ENCODE measurements around the gene ZNF836. TPM values are rescaled to one million over a fixed set of nuclear protein-coding genes. Genes with fewer than 3 reads are reported as not detected.

ZNF836 gene
- total RNA-seq = 3.3 and 4.2 TPM in 2 replicates

DNA sequence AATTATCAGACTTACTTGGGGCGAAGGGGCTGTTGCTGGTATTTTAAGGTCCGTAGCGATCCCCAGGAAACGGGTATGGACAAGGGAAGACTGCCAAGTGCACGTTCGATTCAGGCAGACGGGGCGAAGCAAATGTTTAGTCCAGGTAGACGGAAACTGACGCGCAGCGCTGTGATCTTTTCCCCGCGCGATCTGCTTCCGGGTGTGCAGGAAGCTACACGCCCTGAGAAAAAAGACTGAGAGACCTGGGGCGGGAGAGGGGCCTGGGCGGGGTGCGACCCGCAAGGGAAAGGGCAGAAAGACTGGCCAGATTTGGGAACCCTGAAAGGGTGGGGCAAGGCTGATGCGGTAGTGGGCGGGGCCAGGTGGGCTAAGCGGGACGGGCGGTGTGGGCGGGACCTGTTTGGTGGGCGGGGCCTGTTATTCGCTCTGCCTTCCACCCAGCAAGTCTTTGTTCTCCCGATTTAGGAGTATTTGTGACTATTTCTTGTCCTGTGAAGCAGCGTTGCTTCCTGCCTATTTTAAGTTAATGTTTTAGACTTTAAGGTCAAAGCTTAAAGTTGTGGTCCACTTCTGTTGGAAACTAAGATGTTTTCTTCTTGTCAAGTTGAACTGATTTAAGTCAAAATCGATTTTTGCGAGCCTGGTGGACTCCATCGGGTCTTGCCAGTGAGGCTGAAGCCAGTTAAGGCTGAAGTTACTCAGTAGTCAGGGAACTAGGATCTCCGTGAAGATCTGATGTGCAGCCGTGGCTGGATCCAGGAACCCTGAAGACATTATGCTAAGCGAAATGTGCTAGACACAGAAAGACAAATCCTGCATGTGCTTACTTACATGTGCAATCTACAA, at the start of gene ZNF836:
ZNF836 (minus strand) TSS at position 301 of the 849 bp plus-strand sequence. CDS start 3,549 bp downstream, outside the sequence.

DNA sequence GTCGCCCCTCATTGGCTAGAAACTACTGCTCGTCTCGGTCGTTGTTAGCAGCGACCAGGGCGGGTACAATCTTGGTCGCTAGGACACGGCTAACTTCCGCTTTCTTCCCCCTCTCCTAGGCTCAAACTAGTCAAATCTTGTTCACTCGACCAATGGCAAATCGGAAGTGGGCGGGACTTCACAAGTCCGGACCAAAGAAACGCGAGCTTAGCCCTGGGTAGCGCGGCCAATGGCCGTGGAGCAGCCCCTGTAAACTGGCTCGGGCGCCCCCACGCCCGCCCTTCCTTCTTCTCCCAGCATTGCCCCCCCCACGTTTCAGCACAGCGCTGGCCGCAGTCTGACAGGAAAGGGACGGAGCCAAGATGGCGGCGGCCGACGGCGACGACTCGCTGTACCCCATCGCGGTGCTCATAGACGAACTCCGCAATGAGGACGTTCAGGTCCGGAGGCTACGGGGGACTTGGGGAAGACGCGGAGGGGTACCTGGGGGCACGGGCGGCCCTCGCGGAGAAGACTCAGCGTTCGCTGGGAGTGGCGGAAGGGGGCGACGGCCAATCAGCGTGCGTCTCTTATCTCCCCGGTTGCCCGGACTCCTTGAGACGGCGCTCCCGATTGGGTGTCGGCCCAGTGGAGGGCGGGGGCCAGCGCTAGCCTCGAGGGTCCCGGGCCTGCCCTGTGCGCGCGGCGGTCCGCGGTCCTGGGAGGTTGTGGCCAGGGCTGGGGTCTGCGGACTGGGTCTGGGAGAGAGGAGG, 18.5 kb upstream of the ZNF836 start, which contains the start of gene PPP2R1A:
PPP2R1A (plus strand) TSS at position 318 of the 752 bp plus-strand sequence; CDS start at position 363, 45 bp downstream.

DNA sequence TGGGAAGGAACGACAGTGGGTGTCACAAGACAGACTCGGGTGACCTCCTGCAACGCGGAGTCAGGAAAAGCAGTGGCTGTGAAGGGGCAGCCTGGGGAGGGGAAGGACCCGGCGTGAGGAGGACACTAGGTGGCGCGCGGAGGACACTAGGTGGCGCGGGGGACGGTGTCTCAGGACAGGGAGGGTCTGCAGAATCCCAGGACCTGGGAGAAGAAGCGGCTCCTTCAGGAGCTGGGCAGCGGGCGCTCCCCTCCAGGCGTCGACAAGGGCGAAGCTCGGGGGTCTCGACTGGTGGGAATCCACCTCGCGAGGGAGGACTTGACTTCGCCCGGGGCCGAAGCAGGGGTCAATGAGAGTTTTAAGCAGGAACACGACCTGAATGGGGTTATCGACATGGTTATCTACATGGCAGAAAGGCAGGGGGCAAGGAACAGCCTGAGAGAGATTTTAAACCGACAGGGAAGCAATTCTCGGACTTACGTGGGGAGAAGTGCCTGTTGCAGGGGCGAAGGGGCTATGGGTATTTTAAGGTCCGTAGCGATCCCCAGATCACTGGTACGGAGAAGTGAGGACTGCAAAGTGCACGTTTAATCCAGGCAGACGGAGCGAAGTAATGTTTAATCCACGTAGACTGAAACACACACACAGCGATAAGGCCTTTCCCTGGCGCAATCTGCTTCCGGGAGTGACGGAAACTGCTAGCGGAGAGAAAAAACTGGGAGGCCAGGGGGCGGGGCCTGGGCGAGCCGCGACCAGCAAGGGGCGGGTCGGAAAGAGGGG, 32.0 kb downstream of the ZNF836 start, which contains the start of gene ZNF616:
ZNF616 (minus strand) TSS at position 687 of the 780 bp plus-strand sequence. CDS start 9,426 bp downstream, outside the sequence.

Other genes with a start within 250 kb of the ZNF836 start
- 3.1 TPM in 2 replicates for gene ZNF613, start 244.1 kb downstream of the ZNF836 start, total RNA-seq
- gene ZNF350, start 184.8 kb downstream of the ZNF836 start, total RNA-seq = 3.1 and 4.7 TPM in 2 replicates
- 5.1 and 7.7 TPM in 2 replicates for gene ZNF615, start 163.4 kb downstream of the ZNF836 start, total RNA-seq
- 5.7 and 6.0 TPM in 2 replicates for gene ZNF614, start 143.2 kb downstream of the ZNF836 start, total RNA-seq
- 2.1 and 2.7 TPM in 2 replicates for gene ZNF432, start 122.8 kb downstream of the ZNF836 start, total RNA-seq
- gene ZNF841, start 75.9 kb downstream of the ZNF836 start, total RNA-seq = 5.7 and 6.7 TPM in 2 replicates
- 4.4 and 4.7 TPM in 2 replicates for gene ZNF616, start 31.7 kb downstream of the ZNF836 start, total RNA-seq
- 283 and 294 TPM in 2 replicates for gene PPP2R1A, start 18.4 kb upstream of the ZNF836 start, total RNA-seq
- gene ZNF766, start 98.0 kb upstream of the ZNF836 start, total RNA-seq = 5.4 and 8.3 TPM in 2 replicates
- gene ZNF480, start 125.5 kb upstream of the ZNF836 start, total RNA-seq = 5.1 and 6.2 TPM in 2 replicates
- 0.89 and 7.3 TPM in 2 replicates for gene ZNF610, start 164.6 kb upstream of the ZNF836 start, total RNA-seq
- 12.6 and 12.8 TPM in 2 replicates for gene ZNF880, start 198.3 kb upstream of the ZNF836 start, total RNA-seq
- 6.2 and 11.3 TPM in 2 replicates for gene ZNF528, start 226.2 kb upstream of the ZNF836 start, total RNA-seq

Measured in mammary microvascular endothelial cell (primary cell).